IPS-18c (cell line): ENCODE results near the gene KDM1A.
"Not testable (repeated sequence)": the region's sequence is repeated elsewhere in the genome, so short reads cannot be mapped to it uniquely, and the experiment has no call there.

Source experiments
- H3K4me3 ChIP-seq: 2 replicates; pipeline ENCODE4 v1.7.0; 2013; ENCODE audit warnings: low read depth, mild to moderate bottlenecking, low read length, moderate library complexity; ENCODE audit not compliant: insufficient read depth
- H3K9me3 ChIP-seq: one replicate; pipeline ENCODE4 v1.6.1; 2013; ENCODE audit warnings: mild to moderate bottlenecking, low read length, moderate library complexity; ENCODE audit not compliant: control insufficient read depth, insufficient read depth

KDM1A gene

GRCh38 chr1:23019094-23019862 is at the start of gene KDM1A:
Gene KDM1A (plus strand): TSS chr1:23019468. CDS start chr1:23019597, 129 bp downstream.
- H3K9me3 ChIP-seq: peaks cover 3% of the 10 kb centered on the region

GRCh38 chr1:22970096-22970495 is 49.2 kb upstream of the KDM1A start:
- H3K4me3 ChIP-seq: no peak overlapping the region

More at GRCh38 chr1:23019094-23019862, at the start of gene KDM1A:
- H3K4me3 ChIP-seq: peak within 1 kb of the TSS; percentile 99

GRCh38 chr1:22971161-22971560 is 48.1 kb upstream of the KDM1A start:
- Histone ChIP-seq H3K9me3 (no peaks in the 10 kb centered on the region), H3K4me3 (no peak overlapping the region)

More at GRCh38 chr1:22970096-22970495, 49.2 kb upstream of the KDM1A start:
- H3K9me3 ChIP-seq: no peaks in the 10 kb centered on the region

- H3K4me3 ChIP-seq: no peak overlapping the region
Observed at GRCh38 chr1:22971611-22972405, 47.5 kb upstream of the KDM1A start.

GRCh38 chr1:22972760-22973159 is 46.5 kb upstream of the KDM1A start, which contains the start of gene LACTBL1:
Gene LACTBL1 (minus strand): TSS chr1:22972866. CDS start chr1:22972316, 550 bp downstream.
- no peaks in the 10 kb centered on the region for H3K9me3 ChIP-seq
- no peak within 1 kb of the TSS for H3K4me3 ChIP-seq

More at GRCh38 chr1:22971611-22972405, 47.5 kb upstream of the KDM1A start:
- H3K9me3 ChIP-seq: no peaks in the 10 kb centered on the region

- Histone ChIP-seq H3K9me3 (no peaks in the 10 kb centered on the region), H3K4me3 (no peak overlapping the region)
Observed at GRCh38 chr1:22975694-22976093, 43.6 kb upstream of the KDM1A start.

- Histone ChIP-seq H3K9me3 (no peaks in the 10 kb centered on the region), H3K4me3 (no peak overlapping the region)
Observed at GRCh38 chr1:22976127-22976460, 43.2 kb upstream of the KDM1A start.

GRCh38 chr1:22976461-22977243 is 42.6 kb upstream of the KDM1A start:
- H3K4me3 ChIP-seq: no peak overlapping the region
- no peaks in the 10 kb centered on the region for H3K9me3 ChIP-seq

GRCh38 chr1:22978299-22978698 is 41.0 kb upstream of the KDM1A start:
- Histone ChIP-seq H3K4me3 (no peak overlapping the region), H3K9me3 (no peaks in the 10 kb centered on the region)

- not testable (repeated sequence) for H3K9me3 ChIP-seq, H3K4me3 ChIP-seq
Observed at GRCh38 chr1:22980471-22980790, 38.8 kb upstream of the KDM1A start.

GRCh38 chr1:22983944-22984343 is 35.3 kb upstream of the KDM1A start:
- Histone ChIP-seq H3K9me3 (no peaks in the 10 kb centered on the region), H3K4me3 (no peak overlapping the region)

- not testable (repeated sequence) for H3K9me3 ChIP-seq, H3K4me3 ChIP-seq
Observed at GRCh38 chr1:22992384-22992783, 26.9 kb upstream of the KDM1A start.

GRCh38 chr1:22993220-22993795 is 26.0 kb upstream of the KDM1A start:
- H3K9me3 ChIP-seq, H3K4me3 ChIP-seq: not testable (repeated sequence)

GRCh38 chr1:22995774-22996173 is 23.5 kb upstream of the KDM1A start:
- H3K9me3 ChIP-seq: peaks cover 7% of the 10 kb centered on the region
- H3K4me3 ChIP-seq: no peak overlapping the region

- not testable (repeated sequence) for H3K9me3 ChIP-seq, H3K4me3 ChIP-seq
Observed at GRCh38 chr1:22997528-22997927, 21.7 kb upstream of the KDM1A start.

GRCh38 chr1:23000133-23000532 is 19.1 kb upstream of the KDM1A start:
- not testable (repeated sequence) for H3K4me3 ChIP-seq, H3K9me3 ChIP-seq

- H3K9me3 ChIP-seq, H3K4me3 ChIP-seq: not testable (repeated sequence)
Observed at GRCh38 chr1:23002218-23002617, 17.1 kb upstream of the KDM1A start.
